Type B pancreatic cell (in vitro differentiated cells): ENCODE measurements around the gene KLC1. TPM values are rescaled to one million over a fixed set of nuclear protein-coding genes. Genes with fewer than 3 reads are reported as not detected.

Experiments used
- DNase-seq: peaks from one replicate; pipeline ENCODE4 v3.0.0; 2021; ENCODE audit warnings: mixed read lengths; ENCODE audit not compliant: unreplicated experiment; ENCODE audit errors: extremely low spot score
- H3K27ac Mint-ChIP-seq: 2 replicates; pipeline ENCODE4 v1.8.0; 2021; ENCODE audit warnings: mild to moderate bottlenecking, mixed read lengths
- H3K27me3 Mint-ChIP-seq: 2 replicates; pipeline ENCODE4 v1.8.0; 2021; ENCODE audit warnings: mixed read lengths
- H3K36me3 Mint-ChIP-seq: 2 replicates; pipeline ENCODE4 v1.8.0; 2021; ENCODE audit warnings: mixed read lengths
- H3K4me1 Mint-ChIP-seq: one replicate; pipeline ENCODE4 v1.8.0; 2021; ENCODE audit warnings: mixed read lengths; ENCODE audit not compliant: unreplicated experiment
- H3K4me3 Mint-ChIP-seq: 2 replicates; pipeline ENCODE4 v1.8.0; 2021; ENCODE audit warnings: mild to moderate bottlenecking, mixed read lengths
- H3K9me3 Mint-ChIP-seq: 2 replicates; pipeline ENCODE4 v1.8.0; 2021; ENCODE audit warnings: mixed read lengths
- total RNA-seq: library from RNA; stranded (reverse); gene quantifications from 2 replicates; pipeline ENCODE4 v1.2.1, GENCODE V29; 2021; ENCODE audit warnings: low replicate concordance
- TF ChIP-seq, protein P1 (sequence below): fragments of 200-600 bp; sonication (generic); conservative IDR thresholded peaks from 2 replicates; pipeline ENCODE4 v1.5.0; 2021; ENCODE audit warnings: antibody characterized with exemption, mild to moderate bottlenecking

KLC1 gene
- total RNA-seq, 1 donor from 2014 or later, result 145 TPM

DNA sequence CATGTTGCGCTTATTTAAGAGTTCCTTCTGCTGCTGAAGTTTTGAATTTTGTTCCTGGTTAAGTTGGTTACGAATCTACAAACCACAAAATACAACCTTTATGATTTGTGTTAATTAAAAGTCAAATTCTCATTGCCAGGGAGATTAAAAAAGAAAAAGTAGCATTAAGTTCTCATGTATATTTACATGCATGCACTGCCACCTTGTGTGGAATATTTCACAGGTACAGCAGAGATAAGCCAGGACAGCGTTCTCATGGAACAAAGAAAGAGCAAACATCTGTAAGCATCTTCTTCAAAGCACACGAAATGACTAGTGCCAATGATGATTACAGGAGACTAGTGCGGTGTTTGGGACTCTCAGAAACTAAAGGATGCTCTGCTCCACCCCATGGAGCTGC is 120.8 kb downstream of the KLC1 start:
- DNase-seq, result no peak
- H3K27me3 Mint-ChIP-seq, result no peaks in the 10 kb centered on the region
- H3K9me3 Mint-ChIP-seq, result no peaks in the 10 kb centered on the region
- no peak overlapping the region for H3K27ac Mint-ChIP-seq
- no peaks in the 10 kb centered on the region for H3K36me3 Mint-ChIP-seq
- TF ChIP-seq, protein P1, sequence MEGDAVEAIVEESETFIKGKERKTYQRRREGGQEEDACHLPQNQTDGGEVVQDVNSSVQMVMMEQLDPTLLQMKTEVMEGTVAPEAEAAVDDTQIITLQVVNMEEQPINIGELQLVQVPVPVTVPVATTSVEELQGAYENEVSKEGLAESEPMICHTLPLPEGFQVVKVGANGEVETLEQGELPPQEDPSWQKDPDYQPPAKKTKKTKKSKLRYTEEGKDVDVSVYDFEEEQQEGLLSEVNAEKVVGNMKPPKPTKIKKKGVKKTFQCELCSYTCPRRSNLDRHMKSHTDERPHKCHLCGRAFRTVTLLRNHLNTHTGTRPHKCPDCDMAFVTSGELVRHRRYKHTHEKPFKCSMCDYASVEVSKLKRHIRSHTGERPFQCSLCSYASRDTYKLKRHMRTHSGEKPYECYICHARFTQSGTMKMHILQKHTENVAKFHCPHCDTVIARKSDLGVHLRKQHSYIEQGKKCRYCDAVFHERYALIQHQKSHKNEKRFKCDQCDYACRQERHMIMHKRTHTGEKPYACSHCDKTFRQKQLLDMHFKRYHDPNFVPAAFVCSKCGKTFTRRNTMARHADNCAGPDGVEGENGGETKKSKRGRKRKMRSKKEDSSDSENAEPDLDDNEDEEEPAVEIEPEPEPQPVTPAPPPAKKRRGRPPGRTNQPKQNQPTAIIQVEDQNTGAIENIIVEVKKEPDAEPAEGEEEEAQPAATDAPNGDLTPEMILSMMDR, result no peak
- no peak overlapping the region for H3K4me3 Mint-ChIP-seq
- H3K4me1 Mint-ChIP-seq, result no peaks in the 10 kb centered on the region

Other genes with a start within 250 kb of the KLC1 start
- 79.1 and 91.4 TPM in 2 replicates for gene MARK3, start 243.8 kb upstream of the KLC1 start, total RNA-seq
- gene CKB, start 106.4 kb upstream of the KLC1 start, total RNA-seq, result 180 and 323 TPM in 2 replicates
- 10.8 and 12.4 TPM in 2 replicates for gene TRMT61A, start 100.0 kb upstream of the KLC1 start, total RNA-seq
- 23.3 and 30.5 TPM in 2 replicates for gene BAG5, start 66.6 kb upstream of the KLC1 start, total RNA-seq
- 39.8 and 42.5 TPM in 2 replicates for gene COA8, start 66.3 kb upstream of the KLC1 start, total RNA-seq
- 17.3 and 35.2 TPM in 2 replicates for gene XRCC3, start 86.2 kb downstream of the KLC1 start, total RNA-seq
- 41.7 and 59.1 TPM in 2 replicates for gene ZFYVE21, start 86.6 kb downstream of the KLC1 start, total RNA-seq
- 20.4 and 42.0 TPM in 2 replicates for gene PPP1R13B, start 218.4 kb downstream of the KLC1 start, total RNA-seq